HG03066 (cell line): ENCODE results near the gene LRRC32.

ENCODE experiments used
- ATAC-seq: cut with Tn5 transposase; IDR thresholded peaks from one replicate; pipeline ENCODE4 v1.9.1; 2021; ENCODE audit warnings: low read depth; ENCODE audit not compliant: unreplicated experiment

LRRC32 gene

DNA sequence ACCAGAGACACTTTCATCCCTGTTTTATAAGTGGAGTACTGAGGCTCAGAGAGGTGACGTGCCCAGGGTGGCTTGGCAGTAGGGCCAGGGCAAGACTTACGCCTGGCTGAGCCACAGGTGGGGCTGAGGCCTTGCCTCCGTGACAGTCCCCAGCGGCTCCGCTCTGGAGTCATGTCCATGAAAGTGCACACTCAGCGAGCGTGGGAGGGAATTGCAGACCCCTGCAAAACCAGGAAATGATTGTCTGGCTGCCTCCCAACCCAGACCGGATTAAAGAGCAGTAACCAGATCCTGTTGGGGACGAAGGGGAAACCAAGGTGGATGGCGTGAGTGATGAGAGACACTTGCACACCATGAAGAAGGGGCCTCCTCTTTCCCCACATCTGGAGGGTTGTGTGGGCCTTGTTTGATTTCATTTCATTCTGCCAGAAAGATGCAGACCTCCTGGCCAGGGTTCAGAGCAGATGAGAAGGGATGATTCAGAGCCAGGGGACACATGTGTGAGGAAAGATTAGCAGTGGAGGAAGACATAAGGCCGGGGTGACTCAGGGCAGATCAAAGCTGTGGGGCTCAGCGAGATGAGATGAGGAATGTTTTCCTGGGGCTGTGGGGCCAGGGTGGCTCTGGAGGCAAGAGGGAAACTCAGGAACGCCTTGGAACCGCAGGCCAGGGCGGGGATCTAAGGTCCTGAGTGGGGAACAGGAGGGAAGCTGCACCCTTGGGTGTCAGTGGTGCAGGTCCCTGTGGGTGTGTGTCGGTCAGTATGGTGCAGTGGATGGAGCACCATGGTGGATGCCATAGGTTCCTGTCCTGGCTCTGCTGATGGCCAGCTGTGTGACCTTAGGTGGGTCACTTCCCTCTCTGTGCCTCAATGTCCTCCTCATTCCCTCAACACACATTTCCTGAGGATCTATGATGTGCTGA is 29.9 kb upstream of the LRRC32 start:
- ATAC-seq, result no peak

DNA sequence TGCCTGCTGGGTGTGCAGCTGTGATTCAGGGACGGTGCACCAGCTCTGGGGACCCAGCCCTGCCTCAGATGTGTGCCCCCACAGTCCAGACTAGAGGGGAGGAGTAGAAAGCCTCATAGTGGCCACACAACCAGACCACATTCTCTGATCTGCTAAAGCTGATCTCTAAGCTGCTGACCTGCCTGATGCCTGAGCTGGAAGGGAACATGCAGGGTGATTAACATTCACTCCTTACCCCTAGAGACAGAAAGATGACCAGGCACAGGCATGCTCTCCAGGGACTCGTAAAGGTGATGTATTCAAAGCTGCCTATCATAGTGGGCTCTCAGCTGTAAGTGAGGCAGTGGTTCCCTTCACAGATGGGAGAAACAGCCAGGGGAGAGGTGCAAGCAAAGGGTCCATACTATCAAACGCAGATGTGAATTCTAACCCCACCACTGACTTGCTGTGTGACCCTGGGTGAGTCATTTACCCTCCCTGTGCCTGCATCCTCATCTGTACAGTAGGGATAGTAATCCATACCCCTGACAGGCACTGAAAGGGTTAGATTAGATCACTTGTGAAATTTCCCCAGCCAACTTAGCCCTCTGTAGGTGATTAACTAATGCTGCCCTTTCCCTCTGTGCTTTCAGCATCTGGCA is 29.0 kb upstream of the LRRC32 start:
- ATAC-seq, result no peak

DNA sequence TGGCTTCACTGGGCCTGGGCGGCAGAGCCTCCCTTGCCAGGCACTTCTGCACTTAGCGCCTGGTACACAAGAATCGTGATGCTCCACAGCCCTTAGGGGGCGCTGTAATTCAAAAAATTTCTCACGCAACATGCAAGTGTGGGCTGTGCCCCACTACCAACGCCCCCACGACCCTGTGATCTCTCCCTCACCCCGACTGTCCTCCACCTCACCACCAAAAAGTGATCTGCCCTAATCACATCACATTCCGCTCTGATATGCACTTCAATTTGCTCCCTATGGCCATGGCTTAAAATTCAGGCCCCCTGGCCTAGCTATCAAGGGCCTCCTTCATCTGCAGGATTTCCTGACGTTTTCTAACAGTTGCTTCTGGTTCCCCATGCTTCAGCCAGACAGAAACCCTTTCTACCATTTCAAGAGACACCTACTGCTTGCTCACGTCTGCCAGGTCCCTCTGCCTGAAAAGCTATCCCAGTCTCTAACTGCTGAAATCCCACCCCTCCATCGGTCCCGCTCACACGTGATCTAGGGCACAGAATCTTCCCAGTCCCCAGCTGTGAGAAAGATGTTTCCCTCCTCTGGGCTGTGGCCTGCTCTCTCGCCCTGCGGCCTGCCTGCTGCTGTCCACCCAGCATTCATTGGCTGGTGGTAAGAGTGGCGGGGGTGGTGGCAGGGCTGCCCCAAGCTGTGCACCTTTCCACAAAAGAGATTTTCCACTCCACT is 27.9 kb upstream of the LRRC32 start:
- no peak for ATAC-seq

DNA sequence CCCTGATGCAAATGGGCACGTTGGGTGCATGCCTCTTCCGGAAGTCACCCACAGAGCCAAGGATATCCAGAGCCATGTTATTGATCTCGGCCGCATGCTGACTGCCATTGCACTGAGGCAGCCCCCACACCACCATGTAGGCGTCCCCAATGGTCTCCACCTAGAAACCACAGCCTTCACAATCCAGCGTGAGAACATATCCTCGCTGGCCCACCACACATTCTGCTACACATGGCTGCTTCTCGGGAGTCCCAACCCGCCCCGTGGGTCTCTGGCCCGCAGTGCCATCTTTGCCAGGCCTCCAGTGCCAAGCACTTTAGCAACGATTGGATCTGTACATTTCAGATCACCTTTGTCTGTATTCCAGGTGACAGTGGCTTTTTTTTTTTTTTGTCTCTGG is 26.2 kb upstream of the LRRC32 start:
- no peak for ATAC-seq

- no peak for ATAC-seq
Observed at GRCh38 chr11:76695771-76696170, 25.2 kb upstream of the LRRC32 start.

GRCh38 chr11:76695133-76695532 is 24.6 kb upstream of the LRRC32 start:
- ATAC-seq, result no peak

GRCh38 chr11:76694664-76695063 is 24.1 kb upstream of the LRRC32 start:
- no peak for ATAC-seq

DNA sequence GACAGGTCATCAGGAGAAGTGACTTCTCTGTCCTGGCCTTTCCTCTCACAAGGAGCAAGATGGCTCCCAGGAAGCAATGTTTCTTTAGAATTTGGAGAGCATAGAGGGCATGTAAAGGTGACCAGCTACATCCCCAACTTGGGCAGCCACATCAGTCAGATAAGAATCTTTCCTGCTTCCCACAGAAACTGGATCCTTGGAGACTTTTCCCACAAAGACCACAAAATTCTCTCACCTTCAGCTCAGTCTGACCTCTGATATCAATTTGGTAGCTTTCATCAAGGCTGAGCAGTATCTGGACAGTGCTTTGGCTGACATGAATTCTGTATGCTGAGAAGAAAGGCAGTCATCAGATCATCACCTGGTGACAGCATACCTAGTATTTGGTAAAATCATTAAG is 23.3 kb upstream of the LRRC32 start:
- ATAC-seq, result no peak

DNA sequence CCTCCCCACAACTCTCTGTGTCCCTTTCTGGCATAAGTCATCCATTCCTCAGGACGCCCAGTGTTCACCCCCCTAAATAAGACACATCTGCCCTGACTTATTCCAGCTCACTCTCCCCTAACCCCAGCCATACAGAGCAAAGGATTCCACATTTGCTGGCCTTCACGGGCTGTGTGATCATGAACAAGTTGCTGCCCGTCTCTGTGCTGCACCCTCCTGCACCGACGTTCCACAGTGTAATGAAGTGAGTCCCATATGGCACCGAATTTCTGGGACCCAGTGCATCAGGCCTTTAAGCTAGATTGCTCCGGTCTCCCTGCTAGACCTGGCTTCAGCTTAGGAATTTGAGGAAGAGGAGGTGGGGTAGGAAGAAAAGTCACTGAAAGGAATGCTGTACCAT is 22.4 kb upstream of the LRRC32 start:
- ATAC-seq, result no peak

GRCh38 chr11:76691655-76692054 is 21.1 kb upstream of the LRRC32 start:
- ATAC-seq, result no peak

DNA sequence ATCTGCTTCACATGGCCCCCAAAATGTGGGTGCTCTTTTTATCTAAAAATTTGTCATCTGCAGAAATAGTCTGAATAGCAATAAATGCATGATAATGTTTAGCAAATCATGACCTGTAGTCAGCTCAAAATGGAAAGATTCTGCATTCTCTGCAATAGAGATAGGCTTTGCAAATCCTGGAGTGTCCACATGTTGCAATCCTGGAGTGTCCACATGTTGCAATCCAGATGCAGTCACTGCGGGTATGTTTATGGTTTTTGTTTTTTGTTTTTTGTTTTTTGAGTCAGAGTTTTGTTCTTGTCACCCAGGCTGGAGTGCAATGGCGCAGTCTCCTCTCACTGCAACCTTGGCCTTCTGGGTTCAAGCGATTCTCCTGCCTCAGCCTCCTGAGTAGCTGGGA is 20.2 kb upstream of the LRRC32 start:
- ATAC-seq, result no peak

GRCh38 chr11:76689313-76690260 is 19.0 kb upstream of the LRRC32 start:
- ATAC-seq, result no peak

- ATAC-seq, result no peak
Observed at GRCh38 chr11:76688146-76688545, 17.6 kb upstream of the LRRC32 start.

DNA sequence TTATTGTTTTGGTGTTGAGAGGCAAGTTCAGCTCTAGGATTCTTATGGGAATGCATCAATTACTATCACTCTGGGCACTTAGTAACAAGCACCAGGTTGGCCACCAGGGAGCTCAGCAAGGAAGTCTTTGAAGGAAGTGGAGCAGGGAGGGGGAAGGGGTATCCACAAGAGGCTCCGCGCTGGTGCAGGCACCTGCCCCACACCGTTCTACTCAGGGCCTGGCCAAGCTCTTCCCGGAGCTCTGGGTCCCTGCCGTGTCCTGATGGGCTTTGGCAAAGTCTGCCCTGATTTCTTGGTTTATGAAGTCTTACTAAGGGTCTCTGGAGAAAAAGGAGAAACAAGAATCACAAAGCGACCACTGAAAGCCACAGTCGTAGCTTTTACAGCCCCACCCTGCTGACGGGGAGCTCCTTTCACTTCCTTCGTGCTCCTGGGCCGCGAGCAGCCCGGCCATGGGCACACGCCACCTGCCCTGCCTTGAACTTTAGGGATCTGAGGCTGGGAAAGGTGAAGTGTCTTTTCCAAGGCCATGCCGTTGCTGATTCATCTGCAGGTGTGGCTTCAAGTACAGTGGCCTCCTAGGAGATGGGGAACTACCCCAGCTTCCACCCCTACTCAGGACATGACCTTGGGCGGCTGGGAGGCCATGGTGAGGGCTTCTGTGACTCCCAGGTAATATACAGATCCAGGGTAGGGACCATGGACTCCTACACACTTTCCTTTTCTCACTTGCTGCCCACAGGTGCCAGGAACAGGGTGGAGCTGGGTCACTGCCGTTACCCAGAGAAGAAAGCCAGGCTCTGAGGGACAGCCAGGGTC is 15.9 kb upstream of the LRRC32 start:
- ATAC-seq, result no peak

DNA sequence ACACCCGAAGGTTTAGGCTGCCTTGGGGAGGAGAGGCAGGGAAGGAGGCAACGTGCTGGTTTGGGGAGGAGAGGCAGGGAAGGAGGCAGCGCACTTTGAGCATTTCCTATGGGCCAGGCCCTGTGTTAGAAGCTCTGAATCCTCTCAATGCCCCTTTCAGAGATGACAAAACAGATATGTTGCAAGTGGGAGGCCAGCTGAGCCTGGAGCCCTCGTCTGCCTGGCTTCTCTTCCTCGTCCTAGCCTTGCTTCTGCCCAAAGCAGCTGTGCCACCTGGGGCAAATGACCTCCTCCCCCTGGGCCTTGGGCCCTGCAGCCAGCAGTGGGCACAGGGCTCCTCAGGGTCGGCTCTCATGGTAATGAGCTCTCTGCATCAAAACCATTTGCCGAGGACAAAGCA is 15.3 kb upstream of the LRRC32 start:
- ATAC-seq, result no peak

- ATAC-seq, result no peak
Observed at GRCh38 chr11:76685237-76685636, 14.7 kb upstream of the LRRC32 start.

DNA sequence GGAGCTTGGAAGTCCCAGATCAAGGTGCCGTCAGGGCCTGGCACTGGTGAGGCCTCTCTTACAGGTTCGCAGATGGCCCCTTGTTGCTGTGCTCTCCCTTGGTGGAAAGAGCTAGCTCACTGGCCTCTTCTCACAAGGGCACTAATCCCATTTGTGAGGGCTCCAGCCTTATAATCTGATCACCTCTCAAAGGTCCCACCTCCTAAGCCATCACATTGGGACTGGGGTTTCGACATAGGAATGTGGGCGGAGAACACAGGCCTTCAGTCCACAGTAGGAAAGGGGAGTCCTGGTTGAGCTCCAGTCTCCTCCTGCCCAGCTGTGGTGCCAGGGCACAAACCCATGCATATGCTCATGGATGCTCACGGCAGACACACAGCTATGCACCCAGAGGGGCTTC is 14.0 kb upstream of the LRRC32 start:
- no peak for ATAC-seq

DNA sequence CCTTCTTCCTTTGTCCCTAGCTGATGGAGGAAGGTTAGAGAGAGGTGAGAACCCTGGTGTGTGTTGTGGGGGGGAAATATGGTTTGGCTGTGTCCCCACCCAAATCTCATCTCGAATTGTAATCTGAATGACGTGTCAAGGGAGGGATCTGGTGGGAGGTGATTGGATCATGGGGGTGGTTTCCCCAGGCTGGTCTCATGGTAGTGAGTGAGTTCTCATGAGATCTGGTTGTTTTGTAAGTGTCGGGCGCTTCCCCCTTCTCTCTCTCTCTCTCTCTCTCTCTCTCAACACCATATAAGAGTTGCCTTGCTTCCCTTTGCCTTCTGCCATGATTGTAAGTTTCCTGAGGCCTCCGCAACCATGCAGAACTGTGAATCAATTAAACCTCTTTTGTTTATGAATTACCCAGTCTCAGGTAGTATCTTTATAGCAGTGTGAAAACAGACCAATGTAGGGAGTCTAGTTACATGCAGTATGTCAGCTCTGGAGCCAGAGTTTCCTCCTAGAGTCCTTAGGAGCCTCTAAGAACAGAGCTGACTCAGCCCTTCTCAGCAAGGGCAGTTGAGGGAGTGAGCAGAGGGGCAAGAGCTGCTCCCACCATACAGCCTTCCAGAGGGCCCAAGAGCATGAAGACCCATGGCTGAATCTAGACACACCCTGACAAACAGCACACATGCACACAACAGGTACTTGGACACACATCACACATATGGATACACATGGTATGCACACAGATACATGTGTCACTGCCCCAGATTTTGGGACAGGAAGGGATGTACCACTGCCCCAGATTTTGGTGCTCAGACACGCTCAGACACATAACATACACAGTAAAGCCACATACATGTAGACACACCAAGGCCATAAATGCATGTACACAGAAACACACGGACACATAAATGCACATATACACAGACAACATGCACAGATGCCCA is 12.9 kb upstream of the LRRC32 start:
- ATAC-seq, result no peak
